Lung (tissue), 12 donors: ENCODE measurements around the gene SUPT16H. TPM values are rescaled to one million over a fixed set of nuclear protein-coding genes. Genes with fewer than 3 reads are reported as not detected.
A peak's percentile ranks its signal among the peaks of the same experiment; 100 is the strongest.
"Not testable (repeated sequence)": the region's sequence is repeated elsewhere in the genome, so short reads cannot be mapped to it uniquely, and the experiment has no call there.

Experiments
- ATAC-seq: fragments of 200-7000 bp; cut with Tn5 transposase; one replicate; pipeline ENCODE4 v1.9.1; 2020; ENCODE audit warnings: moderate number of reproducible peaks; ENCODE audit not compliant: insufficient read depth, low FRiP score
- DNase-seq, 3 donors: peaks; one replicate each; pipeline ENCODE4 v3.0.0-alpha.2; 2013 to 2017
- H3K27ac ChIP-seq, 2 donors: one replicate each; pipeline ENCODE4 v1.5.1; 2013; ENCODE audit warnings: mild to moderate bottlenecking in 2 of 2, moderate library complexity in 2 of 2, control low read depth in 1 of 2, inconsistent platforms in 1 of 2, low read depth in 1 of 2, low read length in 1 of 2
- H3K27me3 ChIP-seq, 3 donors: one replicate each; pipeline ENCODE4 v1.5.1; 2013; ENCODE audit warnings: low read length in 2 of 3; ENCODE audit not compliant: control insufficient read depth in 3 of 3, insufficient read depth in 3 of 3
- H3K36me3 ChIP-seq, 4 donors: one replicate each; pipeline ENCODE4 v1.5.1; 2013; ENCODE audit warnings: low read length in 4 of 4, mild to moderate bottlenecking in 1 of 4, moderate library complexity in 1 of 4; ENCODE audit not compliant: control insufficient read depth in 4 of 4, insufficient read depth in 4 of 4
- H3K4me1 ChIP-seq, 5 donors: one replicate each; pipeline ENCODE4 v1.5.1; 2013; ENCODE audit warnings: low read length in 5 of 5, mild to moderate bottlenecking in 2 of 5, moderate library complexity in 1 of 5; ENCODE audit not compliant: control insufficient read depth in 5 of 5, insufficient read depth in 5 of 5
- H3K4me3 ChIP-seq: one replicate; pipeline ENCODE4 v1.5.1; 2013; ENCODE audit warnings: mild to moderate bottlenecking, control low read depth, moderate library complexity
- H3K9ac ChIP-seq, 2 donors: one replicate each; pipeline ENCODE4 v1.5.1; 2013; ENCODE audit warnings: low read length in 2 of 2, control low read depth in 1 of 2; ENCODE audit not compliant: insufficient read depth in 1 of 2
- H3K9me3 ChIP-seq, 4 donors: one replicate each; pipeline ENCODE4 v1.5.1; 2013; ENCODE audit warnings: low read length in 3 of 4, mild to moderate bottlenecking in 1 of 4, moderate library complexity in 1 of 4; ENCODE audit not compliant: control insufficient read depth in 4 of 4, insufficient read depth in 3 of 4
- CTCF ChIP-seq: IDR thresholded peaks from 2 replicates; pipeline ENCODE4 v1.5.1; 2012; ENCODE audit warnings: mild to moderate bottlenecking; ENCODE audit errors: control extremely low read depth, extremely low read depth
- WGBS, 2 donors: extraction: QIAGEN DNeasy Blood & Tissue Kit; methylation state at CpG; one replicate each; pipeline ENCODE4 v1.1.7; 2013; 5-methylcytosine and 5-hydroxymethylcytosine counted together
- polyA plus RNA-seq, 2 donors: library from polyadenylated mRNA; stranded (reverse); fragments of 200-250 nt; gene quantifications; one replicate each; pipeline ENCODE4 v1.2.1, GENCODE V29; 2013
- total RNA-seq, 2 donors: library from RNA; depleted of rRNA in 1 of 2; stranded (reverse); fragments of >200 nt in 1 of 2; gene quantifications; one replicate each; pipeline ENCODE4 v1.2.1, GENCODE V29; 2014 to 2021
- donor health status: control.
- donor health status: control.
- donor health status: Bipolar disorder and iron deficiency.
- donor health status: healthy.
- donor health status: DM: yes; HTN: yes; CAD: no.

Gene SUPT16H
- total and polyA plus RNA-seq, 4 donors: 45.3 to 63.7 (median 47.2) TPM

- 93 to 94% methylated on average over 6 of the region's 6 CpGs for WGBS, 2 donors
- no peaks in the 10 kb centered on the region for H3K9me3 ChIP-seq
- H3K4me3 ChIP-seq: no peak overlapping the region
- ATAC-seq (no peak), DNase-seq (no peak)
- no peaks in the 10 kb centered on the region for H3K27me3 ChIP-seq
- peaks cover 0 to 16% (median 0%) of the 10 kb centered on the region in 5 donors for H3K4me1 ChIP-seq
- no peak overlapping the region for H3K27ac ChIP-seq
- TF ChIP-seq CTCF: no peak
- H3K36me3 ChIP-seq: peaks cover 3 to 7% (median 4%) of the 10 kb centered on the region in 4 donors
- H3K9ac ChIP-seq: no peak overlapping the region
Observed at GRCh38 chr14:21379338-21379737, 4.5 kb downstream of the SUPT16H start.

DNA sequence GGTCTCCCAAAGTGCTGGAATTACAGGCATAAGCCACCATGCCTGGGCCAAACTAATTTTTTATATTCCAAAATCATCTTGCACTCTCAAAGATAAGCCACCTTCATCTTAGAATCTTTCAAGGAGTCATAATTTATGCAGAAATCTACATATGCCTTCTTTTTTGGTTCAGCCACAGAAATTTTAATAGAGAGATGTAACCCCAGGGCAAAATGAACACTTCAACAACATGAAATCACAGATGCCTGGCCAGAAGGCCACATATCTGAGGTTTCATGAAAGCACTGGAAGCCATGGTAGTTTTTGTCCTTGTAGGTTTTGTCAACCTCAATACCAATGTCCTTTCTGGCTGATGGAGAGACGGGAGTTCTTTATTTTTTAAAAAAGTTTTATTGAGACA lies 9.8 kb downstream of the SUPT16H start:
- no peak for TF ChIP-seq CTCF
- ATAC-seq (no peak), DNase-seq (no peak)
- Histone ChIP-seq H3K9me3 (no peaks in the 10 kb centered on the region), H3K9ac (no peak overlapping the region), H3K27me3 (no peaks in the 10 kb centered on the region), H3K4me1 (peaks cover 0 to 15% (median 0%) of the 10 kb centered on the region in 5 donors), H3K36me3 (peaks cover 6 to 27% (median 20%) of the 10 kb centered on the region in 4 donors), H3K27ac (no peak overlapping the region), H3K4me3 (no peak overlapping the region)
- WGBS, 2 donors: 92 to 100% methylated on average over 1 of the region's 1 CpG

GRCh38 chr14:21372814-21373213 lies 11.0 kb downstream of the SUPT16H start:
- WGBS, 2 donors: 95 to 100% methylated on average over 1 of the region's 1 CpG

DNA sequence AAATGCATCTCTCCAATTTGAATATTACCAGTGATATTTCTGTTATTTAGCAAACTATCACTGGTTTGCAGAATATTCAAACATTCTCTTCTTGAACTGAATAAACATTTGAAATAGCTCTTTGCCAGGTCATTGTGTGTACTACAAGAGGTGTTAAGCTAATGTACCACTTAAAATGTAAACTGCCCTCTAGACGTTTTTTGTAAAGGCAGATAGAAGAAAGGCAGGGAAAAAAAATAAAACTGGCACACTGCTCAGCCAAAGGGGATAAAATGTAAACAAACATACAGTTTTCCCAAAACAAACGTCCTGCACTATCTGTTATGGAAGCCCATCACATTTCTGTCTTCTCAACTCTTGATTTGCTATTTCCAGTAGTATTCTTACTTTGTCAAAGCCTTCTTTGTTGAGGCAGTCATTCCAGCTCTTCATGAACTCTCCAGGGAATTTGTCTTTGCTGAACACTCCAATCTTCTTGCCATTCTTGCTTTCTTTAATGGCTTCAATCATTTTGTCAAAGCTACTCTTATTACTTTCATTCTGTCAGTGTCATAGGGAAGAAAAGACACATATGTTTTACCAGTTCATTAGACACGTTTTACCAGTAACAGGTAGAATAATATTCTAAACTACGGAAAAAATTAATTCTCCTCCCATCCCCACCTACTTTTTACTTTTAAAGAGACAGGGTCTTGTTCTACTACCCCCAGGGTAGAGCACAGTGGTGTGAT lies 13.7 kb downstream of the SUPT16H start:
- TF ChIP-seq CTCF: no peak
- no peak for ATAC-seq
- H3K4me3 ChIP-seq: no peak overlapping the region
- no peaks in the 10 kb centered on the region for H3K27me3 ChIP-seq
- peaks cover 19 to 60% (median 49%) of the 10 kb centered on the region in 4 donors for H3K36me3 ChIP-seq
- DNase-seq: peak in 2 of 3 donors; percentile 65 to 72
- no peak overlapping the region for H3K9ac ChIP-seq
- peaks cover 0 to 15% (median 0%) of the 10 kb centered on the region in 5 donors for H3K4me1 ChIP-seq
- no peak overlapping the region for H3K27ac ChIP-seq
- H3K9me3 ChIP-seq: no peaks in the 10 kb centered on the region
- 59 to 76% methylated on average over 4 of the region's 4 CpGs for WGBS, 2 donors

More at GRCh38 chr14:21372814-21373213, 11.0 kb downstream of the SUPT16H start:
- H3K27ac ChIP-seq, H3K9me3 ChIP-seq, H3K27me3 ChIP-seq, H3K9ac ChIP-seq, H3K4me3 ChIP-seq, DNase-seq, ATAC-seq: not testable (repeated sequence)
- Histone ChIP-seq H3K4me1 (peaks cover 0 to 15% (median 0%) of the 10 kb centered on the region in 5 donors), H3K36me3 (peaks cover 10 to 37% (median 30%) of the 10 kb centered on the region in 4 donors)
